CD14-positive monocyte (primary cell): ENCODE data around the gene NRXN3. TPM values are rescaled to one million over a fixed set of nuclear protein-coding genes. Genes with fewer than 3 reads are reported as not detected.

Experiments
- DNase-seq, 3 donors: peaks; one replicate each; pipeline ENCODE4 v3.0.0-alpha.2; 2011 to 2022
- H2AFZ ChIP-seq: 2 replicates; pipeline ENCODE4 v1.6.0; 2012; ENCODE audit warnings: mild to moderate bottlenecking, low read depth, low read length, inconsistent platforms; ENCODE audit not compliant: insufficient read depth, poor library complexity, severe bottlenecking
- H3K27ac ChIP-seq, 2 donors: 1 replicate in 1 of 2; 2 replicates in 1 of 2; pipeline ENCODE4 v1.5.1; 2012 to 2013; ENCODE audit warnings: low read length in 2 of 2, control low read depth in 1 of 2, inconsistent platforms in 1 of 2, low read depth in 1 of 2, mild to moderate bottlenecking in 1 of 2
- H3K27me3 ChIP-seq, 2 donors: one replicate each; pipeline versions ENCODE4 v1.6.0 to v1.6.1; 2011 to 2013; ENCODE audit warnings: low read length in 2 of 2; ENCODE audit not compliant: control insufficient read depth in 2 of 2, insufficient read depth in 2 of 2
- H3K36me3 ChIP-seq, 2 donors: replicated peaks in 1 of 2; 1 replicate in 1 of 2; 2 replicates in 1 of 2; pipeline versions ENCODE4 v1.5.1 to v1.6.1; 2012 to 2013; ENCODE audit warnings: low read length in 2 of 2, control low read depth in 1 of 2, inconsistent platforms in 1 of 2, mild to moderate bottlenecking in 1 of 2; ENCODE audit not compliant: insufficient read depth in 2 of 2, control insufficient read depth in 1 of 2
- H3K4me1 ChIP-seq, 2 donors: 1 replicate in 1 of 2; 2 replicates in 1 of 2; pipeline versions ENCODE4 v1.5.1 to v1.6.1; 2012 to 2013; ENCODE audit warnings: low read length in 2 of 2, control low read depth in 1 of 2, inconsistent platforms in 1 of 2, mild to moderate bottlenecking in 1 of 2, moderate library complexity in 1 of 2; ENCODE audit not compliant: insufficient read depth in 2 of 2, control insufficient read depth in 1 of 2
- H3K4me2 ChIP-seq: replicated peaks from 2 replicates; pipeline ENCODE3; 2012; ENCODE audit warnings: low read length, moderate library complexity, mild to moderate bottlenecking; ENCODE audit not compliant: poor library complexity, severe bottlenecking; ENCODE audit errors: extremely low read depth
- H3K4me3 ChIP-seq, 3 experiments: fragments of 200-600 bp in 1 of 3; sonication (generic) in 1 of 3; replicated peaks in 1 of 3; 1 replicate in 2 of 3; 2 replicates in 1 of 3; pipeline ENCODE4 v1.5.1; 2011 to 2013; ENCODE audit warnings: low read length in 3 of 3, mild to moderate bottlenecking in 3 of 3, control low read depth in 2 of 3, low read depth in 2 of 3, inconsistent platforms in 1 of 3, moderate library complexity in 1 of 3
- H3K79me2 ChIP-seq: 2 replicates; pipeline ENCODE4 v1.6.0; 2012; ENCODE audit warnings: mild to moderate bottlenecking, control low read depth, inconsistent platforms, low read length, moderate library complexity; ENCODE audit not compliant: insufficient read depth
- H3K9ac ChIP-seq: 2 replicates; pipeline ENCODE4 v1.6.0; 2017; ENCODE audit warnings: low read length, mild to moderate bottlenecking; ENCODE audit not compliant: insufficient read depth, poor library complexity, severe bottlenecking
- H3K9me3 ChIP-seq, 2 donors: replicated peaks in 1 of 2; 1 replicate in 1 of 2; 2 replicates in 1 of 2; pipeline versions ENCODE4 v1.5.1 to v1.6.1; 2012 to 2013; ENCODE audit warnings: low read length in 2 of 2, control low read depth in 1 of 2; ENCODE audit not compliant: control insufficient read depth in 1 of 2, insufficient read depth in 1 of 2
- H4K20me1 ChIP-seq: 2 replicates; pipeline ENCODE4 v1.6.0; 2012; ENCODE audit warnings: mild to moderate bottlenecking, low read length, control low read depth, moderate library complexity; ENCODE audit not compliant: insufficient read depth
- H3K27ac Mint-ChIP-seq, 7 donors: one replicate each; pipeline ENCODE4 v1.8.0; 2020; ENCODE audit warnings: mild to moderate bottlenecking in 7 of 7, mixed read lengths in 7 of 7, moderate library complexity in 6 of 7, inconsistent platforms in 2 of 7
- H3K27me3 Mint-ChIP-seq, 3 donors: one replicate each; pipeline ENCODE4 v1.8.0; 2021 to 2022; ENCODE audit warnings: low read depth in 3 of 3, mild to moderate bottlenecking in 3 of 3, mixed read lengths in 3 of 3, moderate library complexity in 3 of 3, inconsistent platforms in 1 of 3
- H3K36me3 Mint-ChIP-seq, 2 donors: one replicate each; pipeline ENCODE4 v1.8.0; 2020; ENCODE audit warnings: mixed read lengths in 2 of 2, inconsistent platforms in 1 of 2, mild to moderate bottlenecking in 1 of 2
- H3K4me1 Mint-ChIP-seq: one replicate; pipeline ENCODE4 v1.8.0; 2020; ENCODE audit warnings: mild to moderate bottlenecking, mixed read lengths
- H3K4me3 Mint-ChIP-seq, 2 donors: one replicate each; pipeline ENCODE4 v1.8.0; 2020; ENCODE audit warnings: mild to moderate bottlenecking in 2 of 2, mixed read lengths in 2 of 2, moderate library complexity in 1 of 2
- H3K9me3 Mint-ChIP-seq, 7 donors: one replicate each; pipeline ENCODE4 v1.8.0; 2020 to 2022; ENCODE audit warnings: mixed read lengths in 7 of 7, mild to moderate bottlenecking in 6 of 7, moderate library complexity in 6 of 7, inconsistent platforms in 2 of 7
- WGBS: methylation state at CpG from one replicate; pipeline ENCODE4 v1.1.5; 2013; ENCODE audit warnings: missing lambda C conversion rate; ENCODE audit not compliant: insufficient coverage; 5-methylcytosine and 5-hydroxymethylcytosine counted together
- intact Hi-C, 2 donors: fragments of 100-400 bp; cut with micrococcal nuclease; formaldehyde crosslinking; loops; one replicate each; pipeline versions ENCODE4 v1.15.0 to v1.15.1; 2023
- polyA plus RNA-seq, 3 donors: library from polyadenylated mRNA; depleted of rRNA in 1 of 3; unstranded in 2 of 3; stranded (reverse) in 1 of 3; fragments of 300-500 nt in 2 of 3; fragments of >200 nt in 1 of 3; fragmentation: Illumina TruSeq in 2 of 3; gene quantifications; 1 replicate in 2 of 3; 2 replicates in 1 of 3; pipeline ENCODE4 v1.2.3, GENCODE V29; 2012 to 2021
- TF ChIP-seq, protein P1 (sequence below): fragments of 200-600 bp; IDR thresholded peaks from one replicate; pipeline ENCODE4 v1.8.0; 2022; ENCODE audit warnings: antibody characterized with exemption, mild to moderate bottlenecking

Gene NRXN3
- polyA plus RNA-seq, 3 donors, result not detected

- no peak overlapping the region for H3K4me2 ChIP-seq
- no peaks in the 10 kb centered on the region for H3K9me3 ChIP-seq
- intact Hi-C loops, result no loop called here
- no peak for DNase-seq
- no peak overlapping the region for H3K4me3 Mint-ChIP-seq
- peaks cover 0 to 4% (median 1%) of the 10 kb centered on the region in 3 donors for H3K27me3 Mint-ChIP-seq
- H3K27ac ChIP-seq, result no peak overlapping the region
- no peaks in the 10 kb centered on the region for H3K36me3 ChIP-seq
- H3K4me1 Mint-ChIP-seq, result no peaks in the 10 kb centered on the region
- no peaks in the 10 kb centered on the region for H3K4me1 ChIP-seq
- no peaks in the 10 kb centered on the region for H3K27me3 ChIP-seq
- no peaks in the 10 kb centered on the region for H3K36me3 Mint-ChIP-seq
- H3K79me2 ChIP-seq, result no peaks in the 10 kb centered on the region
- no peak overlapping the region for H3K4me3 ChIP-seq
- no peak overlapping the region for H3K27ac Mint-ChIP-seq
- TF ChIP-seq, protein P1, sequence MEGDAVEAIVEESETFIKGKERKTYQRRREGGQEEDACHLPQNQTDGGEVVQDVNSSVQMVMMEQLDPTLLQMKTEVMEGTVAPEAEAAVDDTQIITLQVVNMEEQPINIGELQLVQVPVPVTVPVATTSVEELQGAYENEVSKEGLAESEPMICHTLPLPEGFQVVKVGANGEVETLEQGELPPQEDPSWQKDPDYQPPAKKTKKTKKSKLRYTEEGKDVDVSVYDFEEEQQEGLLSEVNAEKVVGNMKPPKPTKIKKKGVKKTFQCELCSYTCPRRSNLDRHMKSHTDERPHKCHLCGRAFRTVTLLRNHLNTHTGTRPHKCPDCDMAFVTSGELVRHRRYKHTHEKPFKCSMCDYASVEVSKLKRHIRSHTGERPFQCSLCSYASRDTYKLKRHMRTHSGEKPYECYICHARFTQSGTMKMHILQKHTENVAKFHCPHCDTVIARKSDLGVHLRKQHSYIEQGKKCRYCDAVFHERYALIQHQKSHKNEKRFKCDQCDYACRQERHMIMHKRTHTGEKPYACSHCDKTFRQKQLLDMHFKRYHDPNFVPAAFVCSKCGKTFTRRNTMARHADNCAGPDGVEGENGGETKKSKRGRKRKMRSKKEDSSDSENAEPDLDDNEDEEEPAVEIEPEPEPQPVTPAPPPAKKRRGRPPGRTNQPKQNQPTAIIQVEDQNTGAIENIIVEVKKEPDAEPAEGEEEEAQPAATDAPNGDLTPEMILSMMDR, result no peak
- no peaks in the 10 kb centered on the region for H3K9me3 Mint-ChIP-seq
- no peak overlapping the region for H2AFZ ChIP-seq
- H4K20me1 ChIP-seq, result no peaks in the 10 kb centered on the region
- 100% methylated on average over 3 of the region's 4 CpGs for WGBS
- H3K9ac ChIP-seq, result no peak overlapping the region
Observed at GRCh38 chr14:78508023-78508422, 337.9 kb downstream of the NRXN3 start.

DNA sequence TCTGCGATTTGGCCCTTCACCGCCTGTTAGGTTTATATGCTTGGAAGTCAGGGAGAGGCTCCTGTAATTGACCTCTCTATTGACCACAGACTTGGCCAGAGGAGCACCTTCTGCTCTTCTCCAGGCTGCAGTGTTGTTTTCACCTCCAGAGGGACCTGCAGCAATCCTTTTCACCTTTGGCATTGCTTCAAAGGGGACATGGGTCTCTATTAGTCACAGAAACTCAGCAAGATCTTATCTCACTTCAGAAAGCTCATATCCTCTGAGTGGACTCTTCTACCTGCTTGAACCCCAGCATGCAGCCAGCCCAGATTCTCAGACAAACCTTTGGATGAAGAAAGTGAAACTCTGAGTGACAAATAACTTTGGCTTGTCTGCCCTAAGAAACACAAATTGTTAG lies 339.3 kb downstream of the NRXN3 start:
- WGBS, result no CpG with 5 or more reads among the region's 2 CpGs
- Mint-ChIP-seq H3K9me3 (no peaks in the 10 kb centered on the region), H3K4me1 (no peaks in the 10 kb centered on the region), H3K27ac (no peak overlapping the region), H3K27me3 (peaks cover 0 to 4% (median 1%) of the 10 kb centered on the region in 3 donors), H3K4me3 (no peak overlapping the region), H3K36me3 (no peaks in the 10 kb centered on the region)
- no peak for DNase-seq
- Histone ChIP-seq H3K9me3 (no peaks in the 10 kb centered on the region), H3K27me3 (no peaks in the 10 kb centered on the region), H3K79me2 (no peaks in the 10 kb centered on the region), H3K27ac (no peak overlapping the region), H3K36me3 (no peaks in the 10 kb centered on the region), H3K4me3 (no peak overlapping the region), H3K4me2 (no peak overlapping the region), H2AFZ (no peak overlapping the region), H3K9ac (no peak overlapping the region), H3K4me1 (no peaks in the 10 kb centered on the region), H4K20me1 (no peaks in the 10 kb centered on the region)
- intact Hi-C loops, result no loop called here
- TF ChIP-seq, protein P1, result no peak
